ENCODE results near the gene TRPM8.

GRCh38 chr2:234060236-234060635 lies 143.1 kb downstream of the TRPM8 start:
- TF ChIP-seq EZH2 (IDR thresholded peaks at IDR 0.05; ENCODE audit: borderline replicate concordance, low read length), result no peak
- no peak for TF ChIP-seq CTCF (IDR thresholded peaks at IDR 0.05; ENCODE audit: low read length)
